ENCODE data around the gene TBC1D14.

TBC1D14 gene

GRCh38 chr4:7044137-7044930 lies 134.7 kb downstream of the TBC1D14 start:
- no peak for DNase-seq (ENCODE audit: low spot score)

- no peak for DNase-seq (ENCODE audit: low spot score)
Measured at GRCh38 chr4:7045553-7045952, 135.9 kb downstream of the TBC1D14 start.

GRCh38 chr4:7045961-7046921 lies 136.6 kb downstream of the TBC1D14 start:
- no peak for DNase-seq (ENCODE audit: low spot score)

- no peak for DNase-seq (ENCODE audit: low spot score)
Measured at GRCh38 chr4:7046971-7047370, 137.3 kb downstream of the TBC1D14 start.

GRCh38 chr4:7048642-7049041 lies 139.0 kb downstream of the TBC1D14 start:
- DNase-seq (ENCODE audit: low spot score), result no peak

- no peak for DNase-seq (ENCODE audit: low spot score)
Measured at GRCh38 chr4:7049295-7049694, 139.7 kb downstream of the TBC1D14 start.

- DNase-seq (ENCODE audit: low spot score), result no peak
Measured at GRCh38 chr4:7049739-7050138, 140.1 kb downstream of the TBC1D14 start.

GRCh38 chr4:7050481-7051143 lies 141.0 kb downstream of the TBC1D14 start:
- no peak for DNase-seq (ENCODE audit: low spot score)

- no peak for DNase-seq (ENCODE audit: low spot score)
Measured at GRCh38 chr4:7051144-7051495, 141.5 kb downstream of the TBC1D14 start.

- DNase-seq (ENCODE audit: low spot score), result no peak
Measured at GRCh38 chr4:7051905-7052304, 142.3 kb downstream of the TBC1D14 start.

- DNase-seq (ENCODE audit: low spot score), result no peak
Measured at GRCh38 chr4:7052313-7052712, 142.7 kb downstream of the TBC1D14 start.

GRCh38 chr4:7052923-7053715 lies 143.5 kb downstream of the TBC1D14 start:
- DNase-seq (ENCODE audit: low spot score), result peak; percentile 37

- DNase-seq (ENCODE audit: low spot score), result no peak
Measured at GRCh38 chr4:7054106-7054880, 144.7 kb downstream of the TBC1D14 start.

- DNase-seq (ENCODE audit: low spot score), result no peak
Measured at GRCh38 chr4:7055111-7055989, 145.7 kb downstream of the TBC1D14 start.

- DNase-seq (ENCODE audit: low spot score), result no peak
Measured at GRCh38 chr4:7055990-7056325, 146.3 kb downstream of the TBC1D14 start.

- DNase-seq (ENCODE audit: low spot score), result no peak
Measured at GRCh38 chr4:7058792-7059191, 149.2 kb downstream of the TBC1D14 start.

- DNase-seq (ENCODE audit: low spot score), result no peak
Measured at GRCh38 chr4:7059662-7060061, 150.0 kb downstream of the TBC1D14 start.

- no peak for DNase-seq (ENCODE audit: low spot score)
Measured at GRCh38 chr4:7060346-7061150, 150.9 kb downstream of the TBC1D14 start.

GRCh38 chr4:7061815-7062214 lies 152.2 kb downstream of the TBC1D14 start:
- DNase-seq (ENCODE audit: low spot score), result no peak

Data from putamen (tissue), 1 donor.